K562 (cell line): ENCODE results near the gene GRIK2.

Source experiments
- CTCF ChIP-seq, 3 experiments: IDR thresholded peaks in 2 of 3; conservative IDR thresholded peaks in 1 of 3; 2 replicates each; pipeline ENCODE4 v1.5.1; 2011 to 2012; ENCODE audit warnings: low read length in 3 of 3, mild to moderate bottlenecking in 3 of 3, control low read depth in 2 of 3, improper control_type of control experiment in 1 of 3, inconsistent platforms in 1 of 3, low read depth in 1 of 3, mixed read lengths in 1 of 3, moderate library complexity in 1 of 3; ENCODE audit not compliant: insufficient read depth in 2 of 3
- POLR2A ChIP-seq: fragments of 450-650 bp; conservative IDR thresholded peaks from 2 replicates; pipeline ENCODE4 v1.6.1; 2016
- RBBP5 ChIP-seq: fragments of 200-600 bp; sonication (generic); IDR thresholded peaks from 2 replicates; pipeline ENCODE4 v1.6.1; 2012; ENCODE audit warnings: borderline replicate concordance, mild to moderate bottlenecking, low read length, control low read depth, inconsistent platforms; ENCODE audit not compliant: insufficient read depth, poor library complexity, severe bottlenecking
- RHOXF2B ChIP-seq: fragments of 250-450 bp; sonication (Bioruptor Pico); conservative IDR thresholded peaks from 2 replicates; pipeline ENCODE4 v1.5.1; 2021
- TAF9B ChIP-seq: fragments of 450-650 bp; IDR thresholded peaks from 2 replicates; pipeline ENCODE4 v1.6.1; 2018; ENCODE audit warnings: mild to moderate bottlenecking; ENCODE audit not compliant: partially characterized antibody
- TARDBP ChIP-seq: fragments of 450-650 bp; IDR thresholded peaks from 2 replicates; pipeline ENCODE4 v1.6.1; 2016
- ZNF143 ChIP-seq: sonication (generic); formaldehyde crosslinking; IDR thresholded peaks from 2 replicates; pipeline ENCODE4 v1.9.0; 2022; ENCODE audit warnings: mild to moderate bottlenecking, missing genetic modification reagents
- ZNF395 ChIP-seq: fragments of 200-800 bp; sonication (Bioruptor generic); IDR thresholded peaks from 2 replicates; pipeline ENCODE4 v1.6.1; 2017; ENCODE audit warnings: missing genetic modification characterization, missing compliant biosample characterization
- ZNF707 ChIP-seq: fragments of 250-450 bp; sonication (Bioruptor Pico); conservative IDR thresholded peaks from 2 replicates; pipeline ENCODE4 v1.8.0; 2022; ENCODE audit warnings: inconsistent platforms, mild to moderate bottlenecking, moderate library complexity

GRCh38 chr6:101422251-101422650 lies 28.7 kb downstream of the GRIK2 start:
- TF ChIP-seq ZNF707 = no peak
- TF ChIP-seq TARDBP = no peak
- no peak for TF ChIP-seq ZNF395 (CRISPR knock-in tag)
- TF ChIP-seq RHOXF2B (CRISPR knock-in tag) = no peak
- no peak for TF ChIP-seq CTCF (IDR thresholded peaks at IDR 0.05 in 2 of 3, conservative IDR thresholded peaks at IDR 0.05 in 1 of 3; ENCODE audit: insufficient read depth in 2 of 3, low read depth in 1 of 3, low read length in 3 of 3)
- no peak for TF ChIP-seq RBBP5
- TF ChIP-seq POLR2A = no peak
- TF ChIP-seq TAF9B = no peak
- no peak for TF ChIP-seq ZNF143 (CRISPR knock-in tag)
